Neural progenitor cell (in vitro differentiated cells): ENCODE data around the gene CCDC81. TPM values are rescaled to one million over a fixed set of nuclear protein-coding genes. Genes with fewer than 3 reads are reported as not detected.

Source experiments
- DNase-seq: peaks from one replicate; pipeline ENCODE4 v3.0.0-alpha.2; 2016; ENCODE audit warnings: low spot score
- H2AFZ ChIP-seq: fragments of 200-600 bp; sonication (generic); replicated peaks from 2 replicates; pipeline ENCODE4 v1.6.1; 2016; ENCODE audit warnings: antibody characterized with exemption
- H3F3A ChIP-seq: fragments of 200-600 bp; sonication (generic); 2 replicates; pipeline ENCODE4 v1.6.1; 2016; ENCODE audit warnings: antibody characterized with exemption, low read depth
- H3K27ac ChIP-seq: fragments of 200-600 bp; sonication (generic); 2 replicates; pipeline ENCODE4 v1.5.1; 2016; ENCODE audit warnings: mild to moderate bottlenecking
- H3K27me3 ChIP-seq: fragments of 200-600 bp; sonication (generic); 2 replicates; pipeline ENCODE4 v1.6.1; 2016; ENCODE audit warnings: mild to moderate bottlenecking, moderate library complexity
- H3K36me3 ChIP-seq: fragments of 200-600 bp; sonication (generic); 2 replicates; pipeline ENCODE4 v1.5.1; 2016
- H3K4me1 ChIP-seq: fragments of 200-600 bp; sonication (generic); 2 replicates; pipeline ENCODE4 v1.6.1; 2016; ENCODE audit warnings: mixed run types
- H3K4me2 ChIP-seq: fragments of 200-600 bp; sonication (generic); 2 replicates; pipeline ENCODE4 v1.6.1; 2016
- H3K4me3 ChIP-seq: fragments of 200-600 bp; sonication (generic); 2 replicates; pipeline ENCODE4 v1.5.1; 2016
- H3K79me2 ChIP-seq: fragments of 200-600 bp; sonication (generic); 2 replicates; pipeline ENCODE4 v1.6.1; 2016; ENCODE audit warnings: low read depth
- H3K9ac ChIP-seq: fragments of 200-600 bp; sonication (generic); 2 replicates; pipeline ENCODE4 v1.6.1; 2016
- H3K9me3 ChIP-seq: fragments of 200-600 bp; sonication (generic); 2 replicates; pipeline ENCODE4 v1.5.1; 2016; ENCODE audit warnings: low read depth
- H4K20me1 ChIP-seq: fragments of 200-600 bp; sonication (generic); 2 replicates; pipeline ENCODE4 v1.6.1; 2016; ENCODE audit warnings: low read depth
- H3K27ac Mint-ChIP-seq: 3 replicates; pipeline ENCODE4 v1.8.0; 2021; ENCODE audit warnings: mixed read lengths
- H3K27me3 Mint-ChIP-seq: 2 replicates; pipeline ENCODE4 v1.8.0; 2022; ENCODE audit warnings: low read depth, mild to moderate bottlenecking, inconsistent platforms, moderate library complexity, mixed read lengths; ENCODE audit not compliant: insufficient read depth
- H3K36me3 Mint-ChIP-seq: 3 replicates; pipeline ENCODE4 v1.8.0; 2021; ENCODE audit warnings: mixed read lengths
- H3K4me1 Mint-ChIP-seq: 3 replicates; pipeline ENCODE4 v1.8.0; 2021; ENCODE audit warnings: mixed read lengths
- H3K4me3 Mint-ChIP-seq: 3 replicates; pipeline ENCODE4 v1.8.0; 2021; ENCODE audit warnings: mild to moderate bottlenecking, moderate library complexity, mixed read lengths
- H3K9me3 Mint-ChIP-seq: 3 replicates; pipeline ENCODE4 v1.8.0; 2020; ENCODE audit warnings: mixed read lengths
- EZH2 ChIP-seq: fragments of 200-600 bp; sonication (generic); IDR thresholded peaks from 2 replicates; pipeline ENCODE4 v1.6.1; 2017; ENCODE audit warnings: antibody characterized with exemption, mild to moderate bottlenecking, moderate library complexity
- EZH2phosphoT487 ChIP-seq: fragments of 200-600 bp; sonication (generic); IDR thresholded peaks from 2 replicates; pipeline ENCODE4 v1.6.1; 2017; ENCODE audit warnings: antibody characterized with exemption
- total RNA-seq: library from RNA; depleted of rRNA; stranded (reverse); fragments of >200 nt; gene quantifications from 2 replicates; pipeline ENCODE4 v1.2.3, GENCODE V29; 2015; ENCODE audit warnings: low replicate concordance
- TF ChIP-seq, protein P1 (sequence below): fragments of 200-600 bp; sonication (generic); IDR thresholded peaks from 2 replicates; pipeline ENCODE4 v1.5.1; 2017; ENCODE audit warnings: antibody characterized with exemption, mild to moderate bottlenecking

The CCDC81 gene
- total RNA-seq, 1 donor from 2014 or later, result 1.0 TPM

DNA sequence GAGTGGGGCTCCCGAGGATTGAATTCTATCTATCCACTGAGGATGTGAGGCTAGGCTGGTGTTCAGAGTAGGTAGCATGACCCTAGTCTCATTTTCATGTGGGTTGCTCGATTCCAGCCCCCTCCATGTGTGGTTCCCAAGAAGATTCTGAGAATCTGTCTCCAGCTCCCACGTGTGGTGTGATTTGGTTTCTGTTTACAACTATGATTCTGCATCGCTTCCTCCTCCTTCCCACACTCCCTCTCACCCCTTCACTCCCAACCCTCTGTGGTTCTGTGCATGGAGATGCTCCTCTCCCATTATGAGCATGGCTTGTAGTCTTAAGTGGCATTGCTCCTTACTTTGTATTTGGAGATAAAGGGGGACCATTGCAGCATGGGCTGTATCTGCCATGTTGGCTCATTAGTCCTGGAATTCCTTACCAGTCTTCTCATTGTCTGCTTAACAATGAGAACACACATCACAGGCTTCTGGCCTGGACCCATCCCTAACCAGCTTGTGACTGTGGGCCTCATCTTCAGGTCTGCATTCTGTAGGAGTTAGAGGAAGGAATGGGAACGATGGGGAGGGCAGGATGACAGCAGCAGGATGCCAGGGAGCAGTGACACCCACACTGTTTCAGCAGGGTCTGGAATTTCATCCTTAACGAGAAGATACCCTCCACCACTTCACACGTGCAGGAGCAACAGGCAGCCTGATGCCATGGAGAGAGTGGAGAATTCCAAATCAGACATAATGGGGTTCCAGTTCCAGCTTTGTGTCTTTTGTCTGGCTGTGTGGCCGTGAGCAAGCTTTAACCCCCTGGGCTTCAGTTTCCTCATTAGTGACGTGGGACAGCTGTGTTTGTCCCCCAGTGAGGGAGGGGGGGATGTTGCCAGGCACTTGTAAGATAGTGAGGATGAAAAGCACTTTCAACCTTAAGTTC lies 86.0 kb downstream of the CCDC81 start:
- Histone ChIP-seq H3K36me3 (no peaks in the 10 kb centered on the region), H3K4me2 (no peak overlapping the region), H3K4me3 (no peak overlapping the region), H4K20me1 (no peaks in the 10 kb centered on the region), H3K9ac (no peak overlapping the region), H3K27me3 (no peaks in the 10 kb centered on the region), H3K79me2 (no peaks in the 10 kb centered on the region), H3K27ac (no peak overlapping the region), H3K9me3 (no peaks in the 10 kb centered on the region), H3F3A (no peaks in the 10 kb centered on the region), H3K4me1 (peaks cover 15% of the 10 kb centered on the region), H2AFZ (no peak overlapping the region)
- Mint-ChIP-seq H3K4me1 (peaks cover 25% of the 10 kb centered on the region), H3K27me3 (peaks cover 4% of the 10 kb centered on the region), H3K27ac (peak overlapping the region; percentile 53), H3K36me3 (peaks cover 3% of the 10 kb centered on the region), H3K9me3 (no peaks in the 10 kb centered on the region), H3K4me3 (no peak overlapping the region)
- TF ChIP-seq EZH2 (no peak), EZH2phosphoT487 (no peak)
- TF ChIP-seq, protein P1, sequence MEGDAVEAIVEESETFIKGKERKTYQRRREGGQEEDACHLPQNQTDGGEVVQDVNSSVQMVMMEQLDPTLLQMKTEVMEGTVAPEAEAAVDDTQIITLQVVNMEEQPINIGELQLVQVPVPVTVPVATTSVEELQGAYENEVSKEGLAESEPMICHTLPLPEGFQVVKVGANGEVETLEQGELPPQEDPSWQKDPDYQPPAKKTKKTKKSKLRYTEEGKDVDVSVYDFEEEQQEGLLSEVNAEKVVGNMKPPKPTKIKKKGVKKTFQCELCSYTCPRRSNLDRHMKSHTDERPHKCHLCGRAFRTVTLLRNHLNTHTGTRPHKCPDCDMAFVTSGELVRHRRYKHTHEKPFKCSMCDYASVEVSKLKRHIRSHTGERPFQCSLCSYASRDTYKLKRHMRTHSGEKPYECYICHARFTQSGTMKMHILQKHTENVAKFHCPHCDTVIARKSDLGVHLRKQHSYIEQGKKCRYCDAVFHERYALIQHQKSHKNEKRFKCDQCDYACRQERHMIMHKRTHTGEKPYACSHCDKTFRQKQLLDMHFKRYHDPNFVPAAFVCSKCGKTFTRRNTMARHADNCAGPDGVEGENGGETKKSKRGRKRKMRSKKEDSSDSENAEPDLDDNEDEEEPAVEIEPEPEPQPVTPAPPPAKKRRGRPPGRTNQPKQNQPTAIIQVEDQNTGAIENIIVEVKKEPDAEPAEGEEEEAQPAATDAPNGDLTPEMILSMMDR, result no peak
- peak; percentile 21 for DNase-seq

DNA sequence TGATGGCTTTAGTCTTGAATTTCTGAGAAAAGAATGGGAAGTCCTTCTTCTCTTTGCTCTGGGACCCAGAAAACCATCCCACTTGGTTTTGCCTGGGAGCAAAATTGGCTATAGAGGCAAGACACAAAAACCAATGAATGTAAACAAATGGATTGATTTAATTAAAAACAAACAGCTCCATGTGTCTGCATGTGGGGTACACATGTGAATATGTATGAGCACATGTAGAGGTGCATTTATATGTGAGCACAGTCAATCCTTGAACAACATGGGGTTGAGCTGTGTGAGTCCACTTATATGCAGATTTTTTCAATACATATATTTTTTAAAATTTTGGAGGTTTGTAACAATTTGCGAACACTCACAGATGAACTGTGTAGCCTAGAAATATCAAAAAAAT lies 87.2 kb downstream of the CCDC81 start:
- Mint-ChIP-seq H3K9me3 (no peaks in the 10 kb centered on the region), H3K36me3 (peaks cover 3% of the 10 kb centered on the region), H3K4me1 (peaks cover 16% of the 10 kb centered on the region), H3K4me3 (no peak overlapping the region), H3K27ac (no peak overlapping the region), H3K27me3 (no peaks in the 10 kb centered on the region)
- no peak overlapping the region for H3K4me3 ChIP-seq
- H3K9ac ChIP-seq, result no peak overlapping the region
- H3K4me2 ChIP-seq, result no peak overlapping the region
- H2AFZ ChIP-seq, result no peak overlapping the region
- H3K27me3 ChIP-seq, result no peaks in the 10 kb centered on the region
- no peaks in the 10 kb centered on the region for H3K9me3 ChIP-seq
- H3K27ac ChIP-seq, result no peak overlapping the region
- H3F3A ChIP-seq, result no peaks in the 10 kb centered on the region
- H3K79me2 ChIP-seq, result no peaks in the 10 kb centered on the region
- TF ChIP-seq EZH2, result no peak
- TF ChIP-seq EZH2phosphoT487, result no peak
- TF ChIP-seq, protein P1, result no peak
- no peak for DNase-seq
- H3K4me1 ChIP-seq, result peaks cover 5% of the 10 kb centered on the region
- H4K20me1 ChIP-seq, result no peaks in the 10 kb centered on the region
- H3K36me3 ChIP-seq, result no peaks in the 10 kb centered on the region

DNA sequence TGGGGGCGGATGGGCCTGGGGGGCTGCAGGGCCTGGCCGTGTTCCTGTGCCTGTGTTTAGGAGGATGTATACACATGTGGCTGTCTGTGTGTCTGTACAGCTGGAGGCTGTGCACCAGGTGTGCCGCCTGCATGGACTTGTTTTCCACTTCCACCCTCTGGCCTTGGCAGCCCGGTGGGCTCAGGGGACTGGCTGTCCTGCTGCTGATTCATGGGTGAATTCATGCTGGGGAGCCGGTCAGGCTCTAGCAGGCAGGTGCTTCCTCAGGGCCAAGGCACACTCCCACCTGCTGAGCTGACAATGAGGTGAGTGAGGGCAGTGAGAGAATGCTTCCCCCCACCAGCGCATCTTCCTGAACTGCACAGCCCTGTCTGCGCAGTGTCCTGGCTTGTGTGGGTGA lies 88.4 kb downstream of the CCDC81 start:
- no peak overlapping the region for H2AFZ ChIP-seq
- H3K27ac ChIP-seq, result no peak overlapping the region

More for the DNA sequence above, 88.4 kb downstream of the CCDC81 start:
- Mint-ChIP-seq H3K27me3 (peaks cover 2% of the 10 kb centered on the region), H3K27ac (no peak overlapping the region), H3K36me3 (peaks cover 3% of the 10 kb centered on the region), H3K4me3 (no peak overlapping the region), H3K9me3 (no peaks in the 10 kb centered on the region), H3K4me1 (peaks cover 14% of the 10 kb centered on the region)
- no peaks in the 10 kb centered on the region for H3K36me3 ChIP-seq
- H3K4me2 ChIP-seq, result no peak overlapping the region
- no peaks in the 10 kb centered on the region for H3K27me3 ChIP-seq
- no peaks in the 10 kb centered on the region for H3K9me3 ChIP-seq
- H3F3A ChIP-seq, result no peaks in the 10 kb centered on the region
- no peaks in the 10 kb centered on the region for H3K79me2 ChIP-seq
- no peaks in the 10 kb centered on the region for H4K20me1 ChIP-seq
- H3K9ac ChIP-seq, result no peak overlapping the region
- no peak for DNase-seq
- peaks cover 5% of the 10 kb centered on the region for H3K4me1 ChIP-seq
- no peak overlapping the region for H3K4me3 ChIP-seq
- TF ChIP-seq EZH2phosphoT487, result no peak
- TF ChIP-seq, protein P1, result no peak
- TF ChIP-seq EZH2, result no peak
